ENCODE data around the gene ICA1L. TPM values are rescaled to one million over a fixed set of nuclear protein-coding genes. Genes with fewer than 3 reads are reported as not detected.

Gene ICA1L
- total and polyA plus RNA-seq, 2 of the 4 experiments (the other 2 are of a cell fraction), result 1.7 to 1.8 TPM

- TF ChIP-seq BHLHE40 (IDR thresholded peaks at IDR 0.05; ENCODE audit: low read depth, low read length) (no peak), MAZ (IDR thresholded peaks at IDR 0.05; ENCODE audit: borderline replicate concordance, low read depth, low read length) (no peak), SMC3 (IDR thresholded peaks at IDR 0.05; ENCODE audit: low read depth, low read length) (no peak), CTCF (conservative IDR thresholded peaks at IDR 0.05; ENCODE audit: low read depth, low read length) (no peak), MAFK (IDR thresholded peaks at IDR 0.05; ENCODE audit: low read depth, low read length) (no peak), CEBPB (IDR thresholded peaks at IDR 0.05; ENCODE audit: low read depth, low read length) (no peak)
- Histone ChIP-seq H4K91ac (ENCODE audit: insufficient read depth, low read depth, low read length) (no peak overlapping the region), H2AK9ac (replicated peaks; ENCODE audit: low read depth, low read length, poor library complexity) (no peak overlapping the region), H2BK120ac (ENCODE audit: low read depth, low read length) (no peak overlapping the region), H4K5ac (ENCODE audit: low read depth, low read length) (no peak overlapping the region), H3K4ac (ENCODE audit: low read depth, low read length) (no peak overlapping the region), H2BK5ac (ENCODE audit: low read depth, low read length, poor library complexity, severe bottlenecking) (no peak overlapping the region), H4K8ac (ENCODE audit: low read depth in 2 of 2, low read length in 2 of 2) (no peak overlapping the region), H3K9me3 (ENCODE audit: control insufficient read depth, insufficient read depth, low read length) (no peaks in the 10 kb centered on the region), H3K14ac (replicated peaks; ENCODE audit: low read depth, low read length) (no peak overlapping the region), H3K18ac (ENCODE audit: low read depth, low read length) (no peak overlapping the region), H4K20me1 (ENCODE audit: insufficient read depth, low read length) (no peaks in the 10 kb centered on the region), H3K4me3 (ENCODE audit: insufficient read depth, low read depth, low read length) (no peak overlapping the region), H2BK15ac (ENCODE audit: low read depth, low read length) (no peak overlapping the region), H3K23ac (ENCODE audit: low read depth, low read length) (no peak overlapping the region), H2BK20ac (ENCODE audit: low read depth, low read length) (no peak overlapping the region), H2AK5ac (ENCODE audit: low read depth, low read length) (no peak overlapping the region), H2AFZ (replicated peaks; ENCODE audit: low read length, poor library complexity) (no peak overlapping the region), H3K36me3 (ENCODE audit: control insufficient read depth, insufficient read depth, low read length) (peaks cover 15% of the 10 kb centered on the region), H3K56ac (ENCODE audit: extremely low read depth, insufficient read depth, low read length) (no peak overlapping the region), H3K4me2 (ENCODE audit: low read depth, low read length) (no peak overlapping the region), H3K27ac (ENCODE audit: insufficient read depth, low read length) (no peak overlapping the region), H3K79me1 (ENCODE audit: low read depth in 1 of 2, low read length in 2 of 2) (no peaks in the 10 kb centered on the region), H3K9ac (ENCODE audit: low read depth, low read length) (no peak overlapping the region), H3K4me1 (ENCODE audit: control insufficient read depth, insufficient read depth, low read length) (no peaks in the 10 kb centered on the region), H3K9me1 (ENCODE audit: insufficient read depth, low read length) (no peaks in the 10 kb centered on the region), H3K27me3 (ENCODE audit: control insufficient read depth, insufficient read depth, low read length) (no peaks in the 10 kb centered on the region)
- BruUV-seq (replicated peaks), result no TSS peak
- ATAC-seq (ENCODE audit: low read depth) (no peak), DNase-seq (no peak)
- no CpG with 5 or more reads among the region's 2 CpGs for WGBS, 2 experiments (ENCODE audit: extremely low coverage in 2 of 2, insufficient read length in 1 of 2)
- in situ Hi-C loops (cut with MboI; ENCODE audit: low sequenced_read_pairs), result no loop called here
- intact Hi-C loops (cut with micrococcal nuclease), result no loop called here
- ChIA-PET POLR2A (ENCODE audit: unreplicated experiment) (no interaction called here), CTCF (interaction anchor here (0.6 kb wide), 1 partner anchor 201 kb away, joined by 4 read pairs; no protein-coding TSS in a partner anchor)
- dilution Hi-C loops (cut with HindIII; ENCODE audit: low sequenced_read_pairs, unreplicated experiment), result no loop called here
Observed at GRCh38 chr2:202760848-202761247, 110.7 kb downstream of the ICA1L start.

Measured in IMR-90 (cell line).